HG02840 (cell line): ENCODE data around the gene ADGRG3.

Experiments used
- ATAC-seq: cut with Tn5 transposase; IDR thresholded peaks from one replicate; pipeline ENCODE4 v1.9.1; 2021; ENCODE audit warnings: mild to moderate bottlenecking, moderate library complexity, moderate number of reproducible peaks; ENCODE audit not compliant: unreplicated experiment, low FRiP score

The ADGRG3 gene

DNA sequence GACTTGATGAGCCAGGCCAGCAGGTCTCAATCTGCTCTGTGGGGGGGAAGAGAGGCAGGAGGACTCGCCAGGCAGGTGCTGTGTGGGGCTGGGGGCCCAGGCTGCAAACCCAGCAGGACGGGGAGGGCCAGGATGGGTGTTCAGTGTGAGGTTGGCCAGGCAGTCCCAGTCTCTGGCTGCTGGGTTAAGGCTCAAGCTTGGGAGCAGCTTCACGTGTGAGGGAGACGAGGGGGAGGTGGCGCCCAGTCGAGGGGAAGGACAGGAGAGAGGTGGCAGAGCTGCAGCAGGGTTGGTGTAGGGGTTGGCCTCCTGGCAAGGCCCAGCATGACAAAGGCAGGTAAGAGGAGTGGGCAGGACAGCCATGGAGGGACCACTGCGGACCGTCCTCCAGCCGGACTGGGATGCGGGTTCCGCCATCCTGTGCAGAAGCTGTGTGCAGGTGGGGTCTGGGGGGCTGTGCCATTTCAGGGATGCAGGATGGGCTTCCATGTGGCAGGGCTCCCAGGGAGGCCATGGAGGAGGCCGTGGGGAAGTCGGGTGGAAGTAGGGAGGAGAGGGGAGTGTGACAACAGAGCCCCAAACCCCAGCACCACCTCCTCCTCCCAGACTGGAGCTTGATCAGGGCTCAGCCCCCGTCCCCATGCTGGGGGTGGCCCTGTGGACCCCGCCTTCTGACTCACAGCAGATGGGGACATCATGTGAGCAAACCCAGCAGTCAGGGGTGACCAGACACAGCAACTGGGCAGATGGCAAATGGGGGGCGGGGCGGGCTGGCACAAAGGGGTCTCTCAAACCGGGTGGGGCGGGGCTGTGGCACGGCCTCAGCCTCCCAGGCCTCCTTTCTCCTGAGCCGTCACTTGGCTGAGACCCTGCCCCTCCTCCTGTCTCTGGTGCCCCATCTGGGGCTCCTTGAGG, 36.9 kb upstream of the ADGRG3 start:
- no peak for ATAC-seq

DNA sequence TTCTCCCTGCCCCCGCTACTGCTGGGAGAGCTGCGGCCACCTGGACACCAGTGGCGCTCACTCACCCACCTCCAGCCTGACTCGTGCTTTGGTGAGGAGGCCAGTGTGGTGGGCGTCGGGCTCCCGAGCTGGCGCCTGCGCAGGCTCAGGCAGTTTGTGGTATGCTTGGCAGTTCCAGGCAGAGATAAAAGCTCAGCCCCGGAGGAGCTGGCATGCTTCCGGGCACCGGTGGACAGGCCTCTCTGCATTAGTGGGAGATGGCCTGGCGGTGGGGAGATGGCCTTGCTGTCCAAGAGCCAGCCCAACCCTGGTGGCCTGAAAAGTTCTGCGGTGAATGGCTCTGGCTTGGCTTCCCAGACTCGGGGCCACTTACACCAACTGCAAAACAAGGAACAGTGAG, 35.5 kb upstream of the ADGRG3 start:
- no peak for ATAC-seq

DNA sequence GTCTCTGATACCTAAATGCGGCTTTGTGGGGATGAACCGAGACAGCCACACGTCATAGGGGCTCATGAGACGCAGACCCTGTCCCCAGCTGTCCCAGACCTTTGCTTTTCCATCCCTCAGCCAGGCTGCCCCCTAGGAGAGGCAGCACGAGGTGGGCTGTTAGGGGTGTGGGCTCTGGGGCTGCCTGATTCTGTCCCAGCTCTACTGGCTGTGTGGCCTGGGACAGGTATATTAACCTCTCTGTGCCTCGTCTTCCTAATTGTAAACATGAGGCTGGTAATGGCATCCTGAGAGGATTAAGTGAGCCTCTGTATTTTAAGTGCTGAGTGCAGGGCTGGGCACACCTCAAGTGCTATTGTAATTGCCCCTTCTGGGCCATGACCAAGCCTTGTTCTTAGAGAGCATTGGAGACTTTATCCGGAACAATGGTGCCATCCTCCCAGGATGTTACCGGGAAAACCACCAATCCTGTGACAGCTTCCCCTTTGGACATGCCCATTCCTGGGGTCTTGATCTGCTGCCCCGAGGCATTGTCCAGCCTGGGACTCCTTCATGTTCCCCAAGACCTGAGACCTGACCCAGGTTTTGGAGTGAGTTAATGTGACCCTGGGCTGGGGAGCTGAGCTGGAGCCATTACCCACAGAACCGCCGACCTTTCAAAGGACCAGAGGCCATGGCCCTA, 34.6 kb upstream of the ADGRG3 start:
- ATAC-seq: no peak

DNA sequence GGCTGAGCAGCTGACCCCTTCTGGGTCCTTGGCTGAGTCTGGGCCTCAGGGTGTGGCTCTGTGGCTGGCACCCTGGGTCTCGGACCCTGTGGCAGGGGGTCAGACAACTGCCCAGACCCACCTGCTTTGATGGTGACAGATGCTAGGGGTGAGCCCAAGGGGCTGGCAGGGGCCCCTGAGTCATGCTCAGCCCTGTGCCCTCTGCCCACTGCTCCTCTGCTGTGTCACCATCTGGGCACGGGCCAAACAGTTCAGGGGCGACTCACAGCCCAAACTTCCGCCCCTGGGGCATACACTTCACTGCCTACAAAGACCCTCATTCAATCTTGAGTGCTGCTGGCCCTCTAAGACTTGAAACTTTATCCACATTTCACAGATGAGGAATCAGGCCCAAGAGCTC, 33.9 kb upstream of the ADGRG3 start:
- ATAC-seq: no peak

DNA sequence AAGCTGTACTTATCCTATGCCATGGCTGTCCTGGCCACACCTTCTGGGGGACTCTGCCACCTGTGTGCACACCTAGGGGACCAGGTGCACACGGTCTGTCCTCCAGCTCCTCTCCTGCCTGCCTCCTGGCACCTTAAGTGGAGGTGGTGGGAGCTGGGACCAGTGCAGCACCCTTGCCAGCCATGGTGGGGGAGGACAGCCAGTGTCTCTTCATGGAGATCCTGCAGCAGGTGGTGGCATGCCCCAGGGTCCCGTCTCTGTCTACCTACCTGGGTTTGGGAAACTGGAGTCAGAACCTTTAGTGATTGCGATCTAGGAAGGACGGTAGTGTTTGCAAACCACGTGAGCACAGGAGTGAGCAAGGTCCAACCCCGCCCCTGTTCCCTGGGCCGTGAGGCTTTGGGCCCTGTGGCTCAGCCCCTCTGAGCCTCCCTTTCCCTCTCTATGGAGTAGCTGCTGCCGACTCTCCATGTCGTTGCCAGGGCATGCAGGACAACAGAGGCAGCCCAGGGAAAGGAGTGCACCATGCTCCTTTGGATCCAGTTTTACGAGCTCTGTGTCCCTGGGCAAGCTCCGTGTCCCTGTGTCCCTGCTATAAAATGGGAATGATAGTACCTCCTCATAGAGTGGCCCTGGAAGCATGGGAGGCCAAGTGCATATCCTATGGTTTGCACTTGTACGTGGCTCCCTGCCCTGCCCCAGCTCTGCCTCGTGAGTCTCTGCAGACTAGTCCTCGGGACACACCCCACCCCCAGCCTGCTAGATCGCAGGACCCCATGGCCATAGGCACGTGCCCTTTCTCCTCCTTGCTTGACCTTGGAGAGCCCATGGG, 32.6 kb upstream of the ADGRG3 start:
- ATAC-seq: no peak

DNA sequence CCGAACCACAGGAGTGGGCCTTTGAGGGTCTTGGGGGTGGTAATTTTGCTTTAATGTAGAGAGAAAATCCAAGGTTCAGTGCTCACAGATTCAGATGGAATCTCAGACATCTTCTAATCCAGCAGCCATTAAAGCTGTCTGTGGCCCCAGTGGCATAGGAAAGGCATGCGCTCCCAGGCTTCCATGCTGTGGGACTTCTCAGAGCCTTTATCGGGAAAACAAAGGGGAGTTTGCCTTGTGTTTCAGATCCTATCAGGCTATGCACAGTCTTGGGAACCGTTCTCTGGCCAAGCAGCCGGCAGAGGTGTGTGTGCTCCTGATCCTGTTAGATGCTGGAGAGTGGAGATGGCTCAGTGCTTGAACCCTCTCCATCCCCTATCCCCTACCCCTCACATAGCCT, 31.9 kb upstream of the ADGRG3 start:
- ATAC-seq: no peak

DNA sequence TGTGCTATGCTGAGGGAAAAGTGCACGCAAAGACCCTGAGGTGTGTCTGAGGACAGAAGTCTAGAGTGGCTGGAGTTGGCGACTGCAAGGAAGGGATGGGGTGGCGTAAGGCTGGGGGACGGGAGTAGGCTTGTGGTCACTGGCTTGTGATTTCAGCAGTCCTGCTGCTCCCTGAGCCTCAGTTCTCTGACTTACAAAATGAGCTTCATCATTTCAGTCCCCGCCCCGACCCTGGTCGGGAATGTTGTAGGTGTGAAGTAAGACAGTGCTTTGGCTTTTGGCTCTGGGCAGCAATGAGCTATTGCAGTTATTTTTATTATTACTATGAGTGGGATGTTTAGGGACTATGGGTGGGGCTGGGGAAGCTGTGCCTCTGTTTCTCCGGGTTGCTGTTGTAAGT, 31.1 kb upstream of the ADGRG3 start:
- no peak for ATAC-seq

DNA sequence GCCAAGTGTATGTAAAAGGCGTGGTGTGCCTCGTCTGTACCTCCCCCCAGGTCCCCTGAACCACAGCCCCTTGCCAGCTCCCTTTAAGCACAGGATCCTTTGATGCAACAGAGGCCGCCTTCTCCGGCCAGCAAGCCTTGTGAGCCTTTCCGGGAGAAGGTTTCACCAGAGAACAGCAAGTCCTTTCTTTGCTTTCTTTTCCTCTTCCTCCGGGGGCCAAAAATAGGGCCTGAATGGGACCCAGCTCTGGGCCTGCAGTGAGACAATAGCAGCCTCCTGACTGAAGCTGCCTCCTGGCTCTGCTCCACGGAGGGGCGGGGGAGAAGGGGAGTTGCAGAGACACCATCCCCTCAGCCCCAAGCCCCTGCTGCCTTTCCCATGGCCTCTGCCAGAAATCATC, 30.7 kb upstream of the ADGRG3 start:
- ATAC-seq: no peak

DNA sequence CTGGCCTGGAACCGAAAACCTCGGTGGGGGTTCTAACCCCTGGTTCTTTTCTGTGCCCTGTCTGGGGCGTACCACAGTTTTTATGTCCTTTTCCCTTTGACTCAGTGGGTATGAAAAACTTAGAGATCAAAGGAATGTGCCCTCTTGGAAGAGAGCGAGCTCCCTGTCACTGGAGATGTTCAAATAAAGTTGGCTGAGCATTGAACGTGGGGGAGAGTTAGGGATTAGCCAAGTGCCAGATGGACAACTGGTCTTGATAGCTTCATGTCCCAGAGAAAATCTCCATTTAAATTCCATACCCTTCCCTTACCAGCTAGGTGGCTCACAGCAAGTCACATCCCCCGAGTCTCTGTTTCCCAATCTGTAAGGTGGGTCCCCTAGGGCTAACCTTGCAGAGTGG, 30.1 kb upstream of the ADGRG3 start:
- no peak for ATAC-seq

DNA sequence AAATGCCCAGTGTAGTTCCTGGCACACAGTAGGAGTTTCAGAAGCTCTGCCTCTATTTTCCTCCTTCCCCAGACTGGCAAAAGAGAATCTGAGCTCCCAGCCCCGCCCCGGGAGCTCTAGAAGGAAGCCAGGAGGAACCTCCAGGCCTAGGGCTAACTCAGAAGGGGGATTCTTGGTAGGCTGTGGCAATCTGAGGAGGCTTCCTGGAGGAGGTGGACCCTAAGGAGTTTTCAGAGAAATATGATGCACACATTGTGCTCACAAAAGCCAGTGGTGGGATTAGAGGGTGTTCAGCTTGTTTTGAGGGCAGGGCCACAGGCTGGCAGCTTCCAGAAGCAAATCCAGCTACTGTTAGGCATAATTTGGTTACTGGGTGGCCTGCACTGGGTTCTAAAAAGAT, 29.7 kb upstream of the ADGRG3 start:
- ATAC-seq: no peak

DNA sequence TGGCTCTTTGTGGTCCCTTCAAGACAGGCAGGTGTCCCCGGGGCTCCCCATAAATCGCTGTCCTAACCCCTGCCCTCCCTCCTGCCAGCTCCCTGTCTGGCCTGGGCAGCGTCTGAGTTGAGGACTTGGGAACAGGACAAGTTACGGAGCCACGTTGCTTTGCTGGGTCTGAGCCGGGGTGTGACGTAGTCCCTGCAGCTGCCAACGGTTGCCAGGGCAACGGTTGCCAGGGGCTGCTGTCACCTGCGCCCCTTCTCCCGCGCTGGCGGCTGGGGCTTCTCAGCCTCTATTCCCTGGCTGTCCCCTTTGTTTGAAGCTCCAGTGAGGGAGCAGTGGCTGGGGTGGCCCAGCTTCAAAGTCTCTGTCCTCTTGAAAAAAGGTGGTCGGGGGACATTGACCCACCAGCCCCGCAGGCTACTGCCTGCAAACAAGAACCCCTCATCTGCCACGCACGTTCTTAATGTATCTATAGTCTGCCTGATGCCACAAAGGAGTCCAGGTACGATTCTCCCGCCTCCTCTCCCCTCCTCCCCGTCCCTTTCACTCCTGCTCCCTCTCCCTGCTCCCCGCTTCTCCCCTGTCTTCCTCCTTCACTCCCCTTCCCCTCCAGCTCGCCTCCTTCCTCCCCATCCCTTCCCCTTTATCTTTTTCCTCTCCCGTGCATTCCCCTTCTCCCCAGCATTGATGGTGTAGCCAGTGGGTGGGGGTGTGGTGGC, 28.8 kb upstream of the ADGRG3 start:
- ATAC-seq: no peak

DNA sequence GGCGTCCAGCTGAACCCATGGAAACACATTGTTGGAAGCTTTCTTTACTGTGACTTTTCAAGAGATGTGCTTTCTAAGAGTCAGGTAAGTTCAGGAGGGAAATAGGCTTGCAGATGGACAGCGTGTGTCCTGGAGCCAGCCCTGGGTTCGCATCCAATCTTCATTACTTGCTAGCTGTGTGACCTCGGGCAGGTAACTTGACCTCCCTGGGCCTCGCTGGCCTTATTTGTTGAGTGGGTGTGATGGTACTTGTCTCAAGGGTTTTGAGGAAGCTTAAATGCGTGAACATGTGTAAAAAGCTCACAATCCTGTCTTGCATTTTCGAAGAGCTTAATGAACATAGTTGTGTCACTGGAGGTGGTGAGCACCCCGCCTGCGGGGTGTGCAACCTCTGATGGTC, 27.9 kb upstream of the ADGRG3 start:
- no peak for ATAC-seq

DNA sequence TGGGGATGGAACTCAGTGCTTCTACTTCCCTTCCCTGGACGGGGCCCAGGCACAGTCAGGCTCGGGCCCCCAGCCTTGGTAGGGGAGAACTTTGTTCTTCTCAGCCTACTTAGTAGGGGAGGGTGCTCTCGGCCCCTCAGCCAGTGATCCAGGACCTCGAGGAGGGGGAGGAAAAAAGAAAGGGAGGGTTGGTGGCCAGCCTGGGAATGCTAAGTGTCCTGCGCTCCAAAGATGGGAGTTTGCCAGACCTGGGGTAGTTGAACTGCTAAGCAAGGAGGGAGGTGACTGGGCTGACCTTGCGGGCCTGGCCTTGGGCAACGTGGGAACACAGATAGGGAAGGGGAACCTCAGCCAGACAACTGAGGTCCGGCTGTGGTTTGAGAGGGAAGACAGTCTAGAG, 27.5 kb upstream of the ADGRG3 start:
- no peak for ATAC-seq

DNA sequence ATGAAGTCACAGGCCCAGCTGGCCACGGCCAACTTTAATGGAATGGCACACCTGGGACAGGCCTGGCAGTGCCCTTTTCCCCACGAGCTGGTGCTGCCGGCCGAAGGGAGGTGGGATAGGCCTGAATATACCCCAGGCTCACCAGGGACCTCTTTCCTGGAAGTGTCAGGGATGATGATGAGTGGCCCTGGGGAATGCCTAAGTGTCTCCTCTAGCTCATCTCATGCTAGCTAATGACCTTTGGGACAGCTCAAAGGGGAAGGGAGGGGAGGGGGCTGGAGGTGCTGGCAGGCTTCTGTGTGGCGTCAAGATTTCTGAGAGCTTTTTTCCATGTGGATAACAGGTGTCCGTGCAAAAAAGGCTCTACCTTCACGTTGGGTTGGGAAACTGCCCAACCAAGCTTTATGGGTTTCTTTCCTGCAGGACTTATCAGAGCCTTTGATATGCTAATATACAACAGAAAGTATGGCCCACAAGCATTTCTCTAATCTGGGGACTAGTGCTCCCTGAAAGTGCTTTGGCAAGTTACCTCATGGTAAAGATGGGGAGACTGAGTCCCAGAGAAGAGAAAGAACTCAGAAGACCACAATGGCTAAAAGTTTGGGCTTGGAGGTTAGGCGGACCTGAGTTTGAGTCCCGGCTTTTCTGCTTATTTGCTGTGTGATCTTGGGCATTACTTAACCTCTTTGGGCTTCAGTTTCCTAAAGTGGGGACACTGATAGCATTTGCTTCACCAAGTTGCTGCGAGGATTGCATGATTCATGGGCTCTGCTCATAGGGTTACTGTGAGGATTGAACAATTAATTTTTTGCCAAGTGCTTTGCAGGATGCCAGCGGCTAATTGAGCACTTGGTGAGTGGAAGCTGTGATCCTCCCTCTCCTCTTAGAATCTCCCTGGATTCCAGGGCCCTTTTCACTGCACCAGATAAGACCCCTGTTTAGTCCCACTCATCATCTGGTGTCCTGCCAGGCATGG, 25.7 kb upstream of the ADGRG3 start:
- ATAC-seq: no peak

DNA sequence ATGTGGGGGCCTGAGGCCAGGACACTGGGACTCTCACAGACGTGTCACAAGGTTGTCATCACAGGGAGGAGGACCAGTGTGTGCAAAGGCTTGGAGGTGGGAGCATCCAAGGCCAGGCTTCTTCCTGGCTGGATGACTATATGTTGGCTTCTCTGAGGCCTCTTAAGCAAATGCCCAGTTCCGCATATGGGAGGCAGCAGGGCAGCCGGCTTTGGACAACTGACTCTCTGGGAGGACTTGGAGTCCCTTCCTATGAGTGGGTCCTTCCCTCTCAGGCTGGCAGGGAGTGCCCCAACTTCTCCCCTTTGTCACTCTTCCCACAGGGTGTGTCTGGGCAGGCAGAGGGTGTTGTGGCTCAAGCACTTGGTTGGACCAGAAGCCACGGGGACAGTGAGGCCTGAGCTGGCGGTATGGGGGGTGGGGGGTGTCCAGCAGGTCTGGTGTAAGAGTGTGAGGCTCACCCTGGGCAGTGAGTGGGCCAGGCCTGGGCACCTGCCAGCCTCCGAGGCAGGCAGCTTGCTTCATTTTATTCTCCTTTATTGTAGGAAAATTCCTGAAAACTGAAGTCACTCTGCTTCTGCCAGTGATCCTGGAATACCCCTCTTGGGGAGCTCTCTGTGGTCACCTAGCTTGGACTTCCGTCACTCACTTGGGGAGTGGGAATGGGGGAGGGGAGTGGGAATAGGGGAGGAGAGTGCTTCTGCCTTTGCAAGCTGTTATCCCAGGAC, 24.8 kb upstream of the ADGRG3 start:
- ATAC-seq: no peak

DNA sequence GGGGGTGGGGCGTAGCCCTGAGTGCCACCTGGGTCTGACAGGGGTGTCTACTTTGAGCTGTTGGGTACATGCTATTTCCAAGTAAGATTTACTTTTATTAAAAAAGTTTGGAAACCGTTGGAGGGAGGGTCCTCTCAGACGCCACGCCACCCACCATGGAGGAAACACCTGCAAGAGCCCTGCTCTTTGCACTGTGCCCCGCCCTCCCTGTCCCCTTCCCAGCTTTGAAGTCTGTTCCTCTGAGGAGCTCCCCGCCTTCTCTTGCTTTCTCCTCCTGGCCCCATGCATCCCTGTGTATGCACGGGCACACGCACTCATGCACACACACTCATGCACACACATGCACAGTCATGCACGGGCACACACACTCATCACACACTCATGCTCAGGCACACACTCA, 24.2 kb upstream of the ADGRG3 start:
- ATAC-seq: no peak

DNA sequence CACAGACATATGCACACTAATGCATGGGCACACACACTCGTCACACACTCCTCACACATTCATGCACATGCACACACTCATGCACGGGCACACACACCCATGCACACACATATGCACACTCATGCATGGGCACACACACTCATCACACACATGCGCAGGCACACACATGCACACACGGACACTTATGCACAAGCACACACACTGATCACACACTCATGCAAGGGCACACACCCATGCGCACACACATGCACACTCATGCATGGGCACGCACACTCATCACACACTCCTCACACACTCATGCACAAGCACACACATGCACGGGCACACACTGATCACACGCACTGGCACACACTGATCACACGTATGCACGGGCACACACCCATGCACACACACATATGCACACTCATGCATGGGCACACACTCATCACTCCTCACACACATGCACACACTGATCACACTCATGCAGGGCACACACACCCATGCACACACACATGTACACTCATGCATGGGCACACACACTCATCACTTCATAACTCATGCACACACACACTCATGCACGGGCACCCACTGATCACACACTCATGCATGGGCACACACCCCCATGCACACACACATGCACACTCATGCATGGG, 23.6 kb upstream of the ADGRG3 start:
- ATAC-seq: no peak

DNA sequence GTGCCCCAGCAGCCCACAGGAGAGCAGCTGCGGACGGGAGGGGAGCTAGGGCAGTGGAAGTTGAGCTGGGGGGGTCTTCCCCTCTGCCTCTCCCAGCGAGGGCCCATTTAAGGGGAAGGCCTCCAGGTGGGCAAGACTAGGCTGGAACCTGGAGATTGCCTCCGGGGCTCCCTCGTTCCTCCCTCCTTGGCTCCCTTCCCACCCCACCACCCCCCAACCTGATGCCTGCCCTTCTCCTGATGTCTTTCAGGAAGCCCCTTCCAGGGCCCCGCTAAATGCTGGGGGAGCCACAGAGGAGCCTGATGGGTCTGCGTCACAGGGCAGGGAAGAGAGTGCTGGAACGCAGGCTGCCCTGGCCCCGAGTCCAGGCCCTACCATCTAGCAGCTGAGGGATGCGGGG, 22.9 kb upstream of the ADGRG3 start:
- ATAC-seq: no peak
